GM21723 (cell line): ENCODE measurements around the gene SLC11A2.
"Not testable (repeated sequence)": the region's sequence is repeated elsewhere in the genome, so short reads cannot be mapped to it uniquely, and the experiment has no call there.

ENCODE experiments used
- ATAC-seq: cut with Tn5 transposase; IDR thresholded peaks from one replicate; pipeline ENCODE4 v1.9.1; 2021; ENCODE audit warnings: mild to moderate bottlenecking, moderate library complexity; ENCODE audit not compliant: unreplicated experiment

Gene SLC11A2

GRCh38 chr12:51027342-51027835 lies 1.2 kb upstream of the SLC11A2 start:
- ATAC-seq = no peak

GRCh38 chr12:51025338-51025835 lies 797 bp downstream of the SLC11A2 start:
- no peak for ATAC-seq

GRCh38 chr12:51023625-51024382 lies 2.4 kb downstream of the SLC11A2 start:
- ATAC-seq = no peak

- no peak for ATAC-seq
These were observed 4.5 kb downstream of the SLC11A2 start for GRCh38 chr12:51021694-51022093.

GRCh38 chr12:51020448-51021182 lies 5.6 kb downstream of the SLC11A2 start:
- no peak for ATAC-seq

- ATAC-seq = no peak
These were observed 6.3 kb downstream of the SLC11A2 start for GRCh38 chr12:51019927-51020326.

- ATAC-seq = no peak
These were observed 7.2 kb downstream of the SLC11A2 start for GRCh38 chr12:51018956-51019355.

GRCh38 chr12:51017452-51017851 lies 8.7 kb downstream of the SLC11A2 start:
- no peak for ATAC-seq

GRCh38 chr12:51014467-51014866 lies 11.7 kb downstream of the SLC11A2 start:
- ATAC-seq = not testable (repeated sequence)

- ATAC-seq = no peak
These were observed 12.7 kb downstream of the SLC11A2 start for GRCh38 chr12:51013441-51013840.

- no peak for ATAC-seq
These were observed 13.5 kb downstream of the SLC11A2 start for GRCh38 chr12:51012570-51013236.

- ATAC-seq = no peak
These were observed 14.2 kb downstream of the SLC11A2 start for GRCh38 chr12:51011955-51012354.

GRCh38 chr12:51009056-51009440 lies 17.1 kb downstream of the SLC11A2 start:
- ATAC-seq = no peak

GRCh38 chr12:51008329-51009055 lies 17.7 kb downstream of the SLC11A2 start:
- ATAC-seq = no peak

- no peak for ATAC-seq
These were observed 20.5 kb downstream of the SLC11A2 start for GRCh38 chr12:51005671-51006070.

- ATAC-seq = no peak
These were observed 21.2 kb downstream of the SLC11A2 start for GRCh38 chr12:51005030-51005429.

- ATAC-seq = no peak
These were observed 21.7 kb downstream of the SLC11A2 start for GRCh38 chr12:51004504-51004903.

- no peak for ATAC-seq
These were observed 24.4 kb downstream of the SLC11A2 start for GRCh38 chr12:51001799-51002198.

- no peak for ATAC-seq
These were observed 25.9 kb downstream of the SLC11A2 start for GRCh38 chr12:51000245-51000644.

GRCh38 chr12:50999093-50999492 lies 27.1 kb downstream of the SLC11A2 start:
- no peak for ATAC-seq

GRCh38 chr12:50992819-50993218 lies 33.4 kb downstream of the SLC11A2 start:
- ATAC-seq = no peak
